T-helper 1 cell treated with Interleukin-12 subunit alpha and Interleukin-12 subunit beta and Interleukin-4 antibody, amounts not matched to agents 30 μg/mL and 1 μg/mL, for 36 hours (primary cell): ENCODE data around the gene SFPQ.
A peak's percentile ranks its signal among the peaks of the same experiment; 100 is the strongest.
"Not testable (repeated sequence)": the region's sequence is repeated elsewhere in the genome, so short reads cannot be mapped to it uniquely, and the experiment has no call there.

ENCODE experiments used
- H3K27ac Mint-ChIP-seq: one replicate; pipeline ENCODE4 v1.8.0; 2021; ENCODE audit warnings: mild to moderate bottlenecking, mixed read lengths
- H3K27me3 Mint-ChIP-seq: one replicate; pipeline ENCODE4 v1.8.0; 2021; ENCODE audit warnings: low read depth, mixed read lengths
- H3K36me3 Mint-ChIP-seq: one replicate; pipeline ENCODE4 v1.8.0; 2021; ENCODE audit warnings: low read depth, mixed read lengths
- H3K4me1 Mint-ChIP-seq: one replicate; pipeline ENCODE4 v1.8.0; 2021; ENCODE audit warnings: low read depth, mixed read lengths
- H3K4me3 Mint-ChIP-seq: one replicate; pipeline ENCODE4 v1.8.0; 2021; ENCODE audit warnings: mild to moderate bottlenecking, moderate library complexity, mixed read lengths
- H3K9me3 Mint-ChIP-seq: one replicate; pipeline ENCODE4 v1.8.0; 2021; ENCODE audit warnings: mixed read lengths

Gene SFPQ

GRCh38 chr1:35178874-35179380 is 14.0 kb downstream of the SFPQ start:
- no peaks in the 10 kb centered on the region for H3K27me3 Mint-ChIP-seq
- no peak overlapping the region for H3K27ac Mint-ChIP-seq
- H3K4me1 Mint-ChIP-seq: peaks cover 34% of the 10 kb centered on the region
- H3K4me3 Mint-ChIP-seq: no peak overlapping the region
- peaks cover 74% of the 10 kb centered on the region for H3K36me3 Mint-ChIP-seq
- H3K9me3 Mint-ChIP-seq: no peaks in the 10 kb centered on the region

GRCh38 chr1:35178295-35178695 is 14.7 kb downstream of the SFPQ start:
- peaks cover 71% of the 10 kb centered on the region for H3K36me3 Mint-ChIP-seq
- H3K4me3 Mint-ChIP-seq: no peak overlapping the region
- peaks cover 31% of the 10 kb centered on the region for H3K4me1 Mint-ChIP-seq
- H3K27ac Mint-ChIP-seq: no peak overlapping the region
- H3K9me3 Mint-ChIP-seq: no peaks in the 10 kb centered on the region
- H3K27me3 Mint-ChIP-seq: no peaks in the 10 kb centered on the region

GRCh38 chr1:35177237-35177786 is 15.6 kb downstream of the SFPQ start:
- Mint-ChIP-seq H3K9me3 (no peaks in the 10 kb centered on the region), H3K4me3 (no peak overlapping the region), H3K4me1 (peaks cover 27% of the 10 kb centered on the region), H3K27ac (no peak overlapping the region), H3K27me3 (no peaks in the 10 kb centered on the region), H3K36me3 (peaks cover 63% of the 10 kb centered on the region)

GRCh38 chr1:35175602-35176001 is 17.3 kb downstream of the SFPQ start:
- Mint-ChIP-seq H3K9me3 (no peaks in the 10 kb centered on the region), H3K27me3 (no peaks in the 10 kb centered on the region), H3K27ac (no peak overlapping the region), H3K36me3 (peaks cover 51% of the 10 kb centered on the region), H3K4me3 (no peak overlapping the region), H3K4me1 (peaks cover 11% of the 10 kb centered on the region)

GRCh38 chr1:35175098-35175576 is 17.8 kb downstream of the SFPQ start:
- H3K27ac Mint-ChIP-seq: no peak overlapping the region
- no peak overlapping the region for H3K4me3 Mint-ChIP-seq
- no peaks in the 10 kb centered on the region for H3K27me3 Mint-ChIP-seq
- peaks cover 46% of the 10 kb centered on the region for H3K36me3 Mint-ChIP-seq
- no peaks in the 10 kb centered on the region for H3K9me3 Mint-ChIP-seq
- H3K4me1 Mint-ChIP-seq: peaks cover 6% of the 10 kb centered on the region

GRCh38 chr1:35173909-35174540 is 18.9 kb downstream of the SFPQ start:
- Mint-ChIP-seq H3K27me3 (no peaks in the 10 kb centered on the region), H3K4me1 (peaks cover 3% of the 10 kb centered on the region), H3K9me3 (no peaks in the 10 kb centered on the region), H3K4me3 (no peak overlapping the region), H3K36me3 (peaks cover 42% of the 10 kb centered on the region), H3K27ac (peak overlapping the region; percentile 18)

- H3K27ac Mint-ChIP-seq: no peak overlapping the region
- H3K4me3 Mint-ChIP-seq: no peak overlapping the region
- peaks cover 37% of the 10 kb centered on the region for H3K36me3 Mint-ChIP-seq
- no peaks in the 10 kb centered on the region for H3K27me3 Mint-ChIP-seq
- H3K4me1 Mint-ChIP-seq: peaks cover 3% of the 10 kb centered on the region
- no peaks in the 10 kb centered on the region for H3K9me3 Mint-ChIP-seq
Measured at GRCh38 chr1:35173491-35173890, 19.5 kb downstream of the SFPQ start.

GRCh38 chr1:35172022-35172421 is 20.9 kb downstream of the SFPQ start:
- Mint-ChIP-seq H3K9me3 (no peaks in the 10 kb centered on the region), H3K27me3 (no peaks in the 10 kb centered on the region), H3K4me3 (no peak overlapping the region), H3K27ac (no peak overlapping the region), H3K4me1 (no peaks in the 10 kb centered on the region), H3K36me3 (peaks cover 26% of the 10 kb centered on the region)

- no peak overlapping the region for H3K27ac Mint-ChIP-seq
- no peaks in the 10 kb centered on the region for H3K27me3 Mint-ChIP-seq
- peaks cover 26% of the 10 kb centered on the region for H3K36me3 Mint-ChIP-seq
- H3K9me3 Mint-ChIP-seq: no peaks in the 10 kb centered on the region
- no peaks in the 10 kb centered on the region for H3K4me1 Mint-ChIP-seq
- no peak overlapping the region for H3K4me3 Mint-ChIP-seq
Measured at GRCh38 chr1:35171579-35171978, 21.4 kb downstream of the SFPQ start.

- Mint-ChIP-seq H3K27ac (no peak overlapping the region), H3K36me3 (no peaks in the 10 kb centered on the region), H3K9me3 (peaks cover 14% of the 10 kb centered on the region), H3K4me3 (no peak overlapping the region), H3K27me3 (no peaks in the 10 kb centered on the region), H3K4me1 (peaks cover 5% of the 10 kb centered on the region)
Measured at GRCh38 chr1:35164893-35165292, 28.1 kb downstream of the SFPQ start.

GRCh38 chr1:35151220-35151619 is 41.7 kb downstream of the SFPQ start:
- H3K4me3 Mint-ChIP-seq: no peak overlapping the region
- H3K36me3 Mint-ChIP-seq: no peaks in the 10 kb centered on the region
- H3K27ac Mint-ChIP-seq: no peak overlapping the region
- peaks cover 3% of the 10 kb centered on the region for H3K9me3 Mint-ChIP-seq
- H3K27me3 Mint-ChIP-seq: no peaks in the 10 kb centered on the region
- peaks cover 2% of the 10 kb centered on the region for H3K4me1 Mint-ChIP-seq

- not testable (repeated sequence) for H3K4me1 Mint-ChIP-seq, H3K9me3 Mint-ChIP-seq, H3K27me3 Mint-ChIP-seq, H3K4me3 Mint-ChIP-seq, H3K36me3 Mint-ChIP-seq
- H3K27ac Mint-ChIP-seq: peak overlapping the region; percentile 57
Measured at GRCh38 chr1:35145892-35146549, 46.9 kb downstream of the SFPQ start.

GRCh38 chr1:35143737-35144508 is 49.0 kb downstream of the SFPQ start:
- no peak overlapping the region for H3K4me3 Mint-ChIP-seq
- peaks cover 6% of the 10 kb centered on the region for H3K27me3 Mint-ChIP-seq
- H3K9me3 Mint-ChIP-seq: no peaks in the 10 kb centered on the region
- peaks cover 8% of the 10 kb centered on the region for H3K4me1 Mint-ChIP-seq
- no peaks in the 10 kb centered on the region for H3K36me3 Mint-ChIP-seq
- no peak overlapping the region for H3K27ac Mint-ChIP-seq

GRCh38 chr1:35142728-35143127 is 50.2 kb downstream of the SFPQ start:
- not testable (repeated sequence) for H3K9me3 Mint-ChIP-seq, H3K36me3 Mint-ChIP-seq, H3K27me3 Mint-ChIP-seq, H3K4me1 Mint-ChIP-seq, H3K27ac Mint-ChIP-seq, H3K4me3 Mint-ChIP-seq
